ENCODE data around the gene BAZ2A.

DNA sequence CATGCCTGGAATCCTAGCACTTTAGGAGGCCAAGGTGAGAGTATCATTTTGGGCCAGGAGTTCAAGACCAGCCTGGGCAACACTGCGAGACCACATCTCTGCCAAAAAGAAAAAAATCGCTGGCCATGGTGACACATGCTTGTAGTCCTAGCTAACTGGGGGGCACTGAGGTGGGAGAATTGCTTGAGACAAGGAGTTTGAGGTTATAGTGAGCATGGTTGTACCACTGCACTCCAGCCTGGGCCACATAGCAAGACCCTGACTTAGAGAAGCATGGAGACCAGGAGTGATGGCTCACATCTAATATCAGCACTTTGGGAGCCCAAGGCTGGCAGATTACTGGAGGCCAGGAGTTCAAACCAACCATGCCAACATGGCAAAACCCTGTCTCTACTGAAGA lies 48.7 kb upstream of the BAZ2A start:
- TF ChIP-seq CTCF (IDR thresholded peaks at IDR 0.05), result no peak
- TF ChIP-seq KDM1A (IDR thresholded peaks at IDR 0.05; ENCODE audit: low read depth), result no peak
- no peak for TF ChIP-seq HDAC2 (IDR thresholded peaks at IDR 0.05)
- no peak for TF ChIP-seq RFX5 (IDR thresholded peaks at IDR 0.05)
- TF ChIP-seq CBX8 (IDR thresholded peaks at IDR 0.05), result no peak
- TF ChIP-seq RNF2 (IDR thresholded peaks at IDR 0.05; ENCODE audit: borderline replicate concordance, low read depth), result no peak
- TF ChIP-seq RARB (CRISPR knock-in tag; IDR thresholded peaks at IDR 0.05), result no peak
- TF ChIP-seq SREBF2 (IDR thresholded peaks at IDR 0.05), result no peak
- TF ChIP-seq CEBPB (IDR thresholded peaks at IDR 0.05), result no peak

Data from A549 (cell line).